Smooth muscle cell (in vitro differentiated cells): ENCODE data around the gene PSG3. TPM values are rescaled to one million over a fixed set of nuclear protein-coding genes. Genes with fewer than 3 reads are reported as not detected.
"Not testable (repeated sequence)": the region's sequence is repeated elsewhere in the genome, so short reads cannot be mapped to it uniquely, and the experiment has no call there.

ENCODE experiments used
- DNase-seq: peaks from one replicate; lab custom pipeline; 2025; ENCODE audit not compliant: unreplicated experiment; lab: John Stamatoyannopoulos, UW
- H2AFZ ChIP-seq: fragments of 200-600 bp; sonication (generic); 2 replicates; pipeline ENCODE4 v1.6.0; 2016; ENCODE audit warnings: antibody characterized with exemption, low read depth, mild to moderate bottlenecking
- H3F3A ChIP-seq: fragments of 200-600 bp; sonication (generic); 2 replicates; pipeline ENCODE4 v1.6.0; 2017; ENCODE audit warnings: antibody characterized with exemption, low read depth
- H3K27ac ChIP-seq: fragments of 200-600 bp; sonication (generic); 2 replicates; pipeline ENCODE4 v1.5.1; 2016; ENCODE audit warnings: low read depth, mild to moderate bottlenecking
- H3K27me3 ChIP-seq: fragments of 200-600 bp; sonication (generic); 2 replicates; pipeline ENCODE4 v1.6.1; 2016; ENCODE audit warnings: low read depth, mild to moderate bottlenecking
- H3K36me3 ChIP-seq: fragments of 200-600 bp; sonication (generic); 2 replicates; pipeline ENCODE4 v1.5.1; 2016; ENCODE audit warnings: low read depth
- H3K4me1 ChIP-seq: fragments of 200-600 bp; sonication (generic); 2 replicates; pipeline ENCODE4 v1.5.1; 2016; ENCODE audit warnings: low read depth
- H3K4me2 ChIP-seq: fragments of 200-600 bp; sonication (generic); 2 replicates; pipeline ENCODE4 v1.6.0; 2016; ENCODE audit warnings: mild to moderate bottlenecking
- H3K4me3 ChIP-seq: fragments of 200-600 bp; sonication (generic); 2 replicates; pipeline ENCODE4 v1.5.1; 2016; ENCODE audit warnings: mild to moderate bottlenecking
- H3K79me2 ChIP-seq: fragments of 200-600 bp; sonication (generic); 2 replicates; pipeline ENCODE4 v1.6.0; 2016; ENCODE audit warnings: low read depth, mild to moderate bottlenecking
- H3K9ac ChIP-seq: fragments of 200-600 bp; sonication (generic); 2 replicates; pipeline ENCODE4 v1.6.0; 2016; ENCODE audit warnings: low read depth
- H3K9me3 ChIP-seq: fragments of 200-600 bp; sonication (generic); replicated peaks from 2 replicates; pipeline ENCODE4 v1.5.1; 2016; ENCODE audit warnings: low read depth
- H4K20me1 ChIP-seq: fragments of 200-600 bp; sonication (generic); 2 replicates; pipeline ENCODE4 v1.6.0; 2016; ENCODE audit warnings: low read depth
- WGBS: methylation state at CpG from one replicate; pipeline ENCODE4 v1.1.7; 2016; ENCODE audit warnings: low lambda C conversion rate; 5-methylcytosine and 5-hydroxymethylcytosine counted together
- polyA plus RNA-seq: library from polyadenylated mRNA; unstranded; fragments of >200 nt; fragmentation: Nextera tagmentation; extraction: Ambion mirVana; gene quantifications from 2 replicates; pipeline ENCODE4 v1.2.1, GENCODE V29; 2016
- total RNA-seq: library from RNA; depleted of rRNA; stranded (reverse); fragments of >200 nt; gene quantifications from 2 replicates; pipeline ENCODE4 v1.2.3, GENCODE V29; 2014
- TF ChIP-seq, protein P1 (sequence below): fragments of 200-600 bp; sonication (generic); IDR thresholded peaks from 2 replicates; pipeline ENCODE4 v1.5.1; 2017; ENCODE audit warnings: borderline replicate concordance, mild to moderate bottlenecking, antibody characterized with exemption; ENCODE audit not compliant: insufficient read depth, poor library complexity, severe bottlenecking

The PSG3 gene
- total and polyA plus RNA-seq, 2 experiments from 2014 or later: not detected

GRCh38 chr19:42764836-42765235 is 24.6 kb upstream of the PSG3 start:
- peaks cover 9% of the 10 kb centered on the region for H3K9me3 ChIP-seq
- no peak overlapping the region for H3K27ac ChIP-seq
- H3K27me3 ChIP-seq: no peaks in the 10 kb centered on the region
- no peaks in the 10 kb centered on the region for H3F3A ChIP-seq
- no peak overlapping the region for H3K9ac ChIP-seq
- H3K36me3 ChIP-seq: no peaks in the 10 kb centered on the region
- no peak overlapping the region for H3K4me3 ChIP-seq
- no peak overlapping the region for H3K4me2 ChIP-seq
- H3K4me1 ChIP-seq: no peaks in the 10 kb centered on the region
- TF ChIP-seq, protein P1, sequence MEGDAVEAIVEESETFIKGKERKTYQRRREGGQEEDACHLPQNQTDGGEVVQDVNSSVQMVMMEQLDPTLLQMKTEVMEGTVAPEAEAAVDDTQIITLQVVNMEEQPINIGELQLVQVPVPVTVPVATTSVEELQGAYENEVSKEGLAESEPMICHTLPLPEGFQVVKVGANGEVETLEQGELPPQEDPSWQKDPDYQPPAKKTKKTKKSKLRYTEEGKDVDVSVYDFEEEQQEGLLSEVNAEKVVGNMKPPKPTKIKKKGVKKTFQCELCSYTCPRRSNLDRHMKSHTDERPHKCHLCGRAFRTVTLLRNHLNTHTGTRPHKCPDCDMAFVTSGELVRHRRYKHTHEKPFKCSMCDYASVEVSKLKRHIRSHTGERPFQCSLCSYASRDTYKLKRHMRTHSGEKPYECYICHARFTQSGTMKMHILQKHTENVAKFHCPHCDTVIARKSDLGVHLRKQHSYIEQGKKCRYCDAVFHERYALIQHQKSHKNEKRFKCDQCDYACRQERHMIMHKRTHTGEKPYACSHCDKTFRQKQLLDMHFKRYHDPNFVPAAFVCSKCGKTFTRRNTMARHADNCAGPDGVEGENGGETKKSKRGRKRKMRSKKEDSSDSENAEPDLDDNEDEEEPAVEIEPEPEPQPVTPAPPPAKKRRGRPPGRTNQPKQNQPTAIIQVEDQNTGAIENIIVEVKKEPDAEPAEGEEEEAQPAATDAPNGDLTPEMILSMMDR: no peak
- no peaks in the 10 kb centered on the region for H4K20me1 ChIP-seq
- H3K79me2 ChIP-seq: no peaks in the 10 kb centered on the region
- no peak overlapping the region for H2AFZ ChIP-seq
- no peak for DNase-seq
- 69% methylated on average over 3 of the region's 3 CpGs for WGBS

DNA sequence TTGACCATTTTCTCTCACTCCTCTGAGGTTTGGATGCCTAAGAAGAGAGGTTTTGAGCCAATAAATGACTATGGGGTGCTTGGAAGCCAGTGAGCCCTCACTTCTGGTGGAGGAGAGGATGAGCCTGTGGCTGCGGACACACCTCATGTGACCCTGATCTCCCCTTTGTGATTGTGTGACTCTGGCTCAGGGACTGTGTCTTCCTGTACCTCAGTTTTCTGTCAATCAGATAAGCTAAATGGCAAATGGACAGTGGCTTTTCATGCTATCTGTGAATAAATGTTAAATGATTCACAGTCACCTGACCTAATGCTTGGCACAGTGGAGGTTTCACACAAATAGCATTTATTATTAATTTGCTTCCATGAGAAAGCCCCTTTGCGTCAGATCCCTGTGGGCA is 22.5 kb upstream of the PSG3 start:
- DNase-seq: no peak
- H3F3A ChIP-seq: no peaks in the 10 kb centered on the region
- H3K79me2 ChIP-seq: no peaks in the 10 kb centered on the region
- WGBS: 91% methylated on average over 2 of the region's 2 CpGs
- H3K4me2 ChIP-seq: no peak overlapping the region
- no peaks in the 10 kb centered on the region for H4K20me1 ChIP-seq
- no peak overlapping the region for H2AFZ ChIP-seq
- H3K4me1 ChIP-seq: no peaks in the 10 kb centered on the region
- peaks cover 9% of the 10 kb centered on the region for H3K9me3 ChIP-seq
- H3K4me3 ChIP-seq: no peak overlapping the region
- no peaks in the 10 kb centered on the region for H3K27me3 ChIP-seq
- H3K9ac ChIP-seq: no peak overlapping the region
- H3K36me3 ChIP-seq: no peaks in the 10 kb centered on the region
- TF ChIP-seq, protein P1: no peak
- H3K27ac ChIP-seq: no peak overlapping the region

GRCh38 chr19:42761924-42762295 is 21.6 kb upstream of the PSG3 start:
- H3K27me3 ChIP-seq, H4K20me1 ChIP-seq, H2AFZ ChIP-seq, H3K4me3 ChIP-seq, H3K36me3 ChIP-seq, H3K9ac ChIP-seq, H3K4me1 ChIP-seq, H3K9me3 ChIP-seq, H3K79me2 ChIP-seq, H3K4me2 ChIP-seq, H3K27ac ChIP-seq, DNase-seq, H3F3A ChIP-seq: not testable (repeated sequence)
- 58% methylated on average over 1 of the region's 1 CpG for whole genome bisulfite sequencing

DNA sequence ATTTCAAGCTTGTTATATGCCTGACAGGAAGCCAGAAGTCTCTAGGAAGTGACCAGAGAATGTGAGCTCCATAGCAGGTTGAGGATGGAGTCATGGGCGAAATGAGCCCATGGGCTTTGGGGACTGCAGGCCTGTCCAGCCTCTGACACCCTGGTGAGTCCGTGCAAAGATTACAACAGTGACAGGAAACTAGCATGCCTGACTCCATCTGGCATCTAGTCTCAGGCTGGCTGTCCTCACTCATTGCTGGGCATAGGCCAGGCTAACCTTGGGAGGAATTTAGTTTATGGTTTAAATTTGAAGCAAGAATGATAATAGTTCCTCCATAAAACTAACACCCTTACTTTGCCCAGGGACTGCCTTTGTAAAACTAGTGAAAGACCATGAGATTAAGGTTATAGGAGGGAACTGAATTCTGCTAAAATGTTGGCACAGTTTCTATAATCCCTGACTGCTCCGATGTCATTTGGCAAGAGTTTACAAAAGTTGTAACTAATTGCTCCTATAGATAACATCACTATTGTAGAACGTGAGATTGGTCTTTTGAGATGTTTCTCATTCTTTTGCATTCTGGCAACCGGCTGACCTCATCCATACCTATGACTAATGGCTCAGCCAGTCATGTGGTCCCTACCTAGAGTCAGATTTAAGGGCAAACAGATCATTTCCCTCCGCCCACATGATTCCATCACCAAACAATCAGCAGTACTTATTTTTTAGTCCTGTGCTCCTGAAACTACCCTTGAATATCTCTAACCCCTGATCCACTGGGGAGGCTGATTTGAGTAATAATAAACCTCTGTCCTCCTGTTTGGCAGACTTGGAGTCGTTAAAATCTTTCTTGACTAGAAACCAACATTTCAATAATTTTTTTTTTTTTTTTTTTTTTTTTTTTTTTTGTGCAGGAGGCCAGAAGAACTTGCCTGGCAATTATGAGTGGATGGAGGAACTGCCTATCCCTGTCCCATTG is 21.0 kb upstream of the PSG3 start:
- H3K4me1 ChIP-seq, H3F3A ChIP-seq, H3K9me3 ChIP-seq, H3K9ac ChIP-seq, H3K79me2 ChIP-seq, H2AFZ ChIP-seq, H3K36me3 ChIP-seq, H3K4me2 ChIP-seq, DNase-seq, H4K20me1 ChIP-seq, H3K27me3 ChIP-seq, H3K27ac ChIP-seq, H3K4me3 ChIP-seq: not testable (repeated sequence)
- 48% methylated on average over 7 of the region's 7 CpGs for WGBS

DNA sequence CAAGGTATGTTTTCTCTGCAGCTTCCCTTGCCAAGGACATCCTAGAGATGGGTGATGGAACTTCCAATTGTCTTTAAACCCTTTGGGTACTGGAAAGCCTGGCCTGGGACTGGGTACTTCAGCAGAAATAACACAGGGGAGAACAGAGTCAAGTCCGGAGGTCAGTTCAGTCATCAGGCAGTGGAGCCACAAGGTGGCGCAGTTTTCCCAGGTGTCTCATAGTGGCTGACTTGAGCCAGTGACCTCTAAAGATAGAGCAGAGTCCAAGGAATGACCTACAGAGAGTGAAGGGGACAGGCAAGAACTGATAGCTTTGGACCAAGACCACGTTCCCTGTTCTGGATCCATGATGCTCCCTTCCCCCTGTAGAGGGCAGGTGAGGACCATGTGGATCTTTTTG is 18.4 kb upstream of the PSG3 start:
- H3K27ac ChIP-seq, H3F3A ChIP-seq, H4K20me1 ChIP-seq, H3K79me2 ChIP-seq, H3K4me2 ChIP-seq, H3K4me3 ChIP-seq, H3K36me3 ChIP-seq, DNase-seq, H3K9me3 ChIP-seq, H3K4me1 ChIP-seq, H3K27me3 ChIP-seq, H2AFZ ChIP-seq, H3K9ac ChIP-seq: not testable (repeated sequence)
- WGBS: 60% methylated on average over 3 of the region's 3 CpGs

DNA sequence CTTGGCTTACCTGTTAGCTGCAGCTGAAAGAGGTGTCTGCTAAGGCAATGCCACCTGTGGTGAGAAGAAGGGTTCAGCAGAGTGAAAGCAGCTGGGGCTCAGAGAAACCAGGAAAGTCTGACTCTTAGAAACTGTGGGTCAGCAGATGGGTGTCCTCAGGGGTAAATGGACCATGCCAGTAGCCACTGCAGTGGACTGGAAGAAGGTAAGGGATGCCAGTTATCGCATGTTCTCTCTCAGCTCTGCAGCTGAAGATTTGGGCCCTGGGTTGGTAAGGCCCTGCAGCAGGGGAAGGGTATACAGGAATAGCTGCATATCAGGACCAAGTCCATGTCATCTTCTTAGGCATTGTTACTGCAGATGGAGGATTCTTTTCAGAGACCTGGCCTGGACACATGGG is 12.0 kb upstream of the PSG3 start:
- H3K4me2 ChIP-seq, H3K9me3 ChIP-seq, H3K9ac ChIP-seq, H3K4me1 ChIP-seq, H4K20me1 ChIP-seq, H2AFZ ChIP-seq, H3K27me3 ChIP-seq, DNase-seq, H3K79me2 ChIP-seq, H3F3A ChIP-seq, H3K36me3 ChIP-seq, H3K27ac ChIP-seq, H3K4me3 ChIP-seq: not testable (repeated sequence)
- WGBS: 100% methylated on average over 1 of the region's 1 CpG
